ENCODE results near the gene DYNC2LI1.

GRCh38 chr2:43800894-43801293 lies 27.1 kb downstream of the DYNC2LI1 start:
- no peak for TF ChIP-seq POLR2A (IDR thresholded peaks at IDR 0.05; ENCODE audit: low read depth, low read length)
- no peak for TF ChIP-seq POLR2AphosphoS5 (IDR thresholded peaks at IDR 0.05; ENCODE audit: low read depth, low read length)
- TF ChIP-seq TAF1 (IDR thresholded peaks at IDR 0.05; ENCODE audit: low read depth, low read length), result no peak
- no peak for TF ChIP-seq SPI1 (IDR thresholded peaks at IDR 0.05; ENCODE audit: low read depth, low read length)

Data from GM12891 (cell line).